Mesendoderm (in vitro differentiated cells): ENCODE results near the gene WSB1.

Source experiments
- DNase-seq: peaks from one replicate; pipeline ENCODE4 v3.0.0; 2013
- H2AK5ac ChIP-seq: 2 replicates; pipeline ENCODE4 v1.6.1; 2013; ENCODE audit warnings: low read length, inconsistent platforms
- H2BK120ac ChIP-seq: 2 replicates; pipeline ENCODE4 v1.6.1; 2013; ENCODE audit warnings: low read depth, mild to moderate bottlenecking, low read length, moderate library complexity, mixed read lengths
- H2BK15ac ChIP-seq: replicated peaks from 2 replicates; pipeline ENCODE4 v1.6.1; 2013; ENCODE audit warnings: low read depth, mild to moderate bottlenecking, moderate library complexity
- H2BK5ac ChIP-seq: 2 replicates; pipeline ENCODE4 v1.6.1; 2013; ENCODE audit warnings: low read length, inconsistent platforms
- H3K18ac ChIP-seq: 2 replicates; pipeline ENCODE4 v1.6.1; 2013; ENCODE audit warnings: mild to moderate bottlenecking, low read length, mixed read lengths
- H3K23ac ChIP-seq: one replicate; pipeline ENCODE4 v1.6.1; 2013; ENCODE audit warnings: low read length
- H3K27ac ChIP-seq: 2 replicates; pipeline ENCODE4 v1.5.1; 2013; ENCODE audit warnings: low read depth, mild to moderate bottlenecking, inconsistent platforms, low read length, moderate library complexity
- H3K27me3 ChIP-seq: 2 replicates; pipeline ENCODE4 v1.6.1; 2013; ENCODE audit warnings: low read length, control low read depth, mild to moderate bottlenecking, inconsistent platforms; ENCODE audit not compliant: insufficient read depth, poor library complexity
- H3K36me3 ChIP-seq: 2 replicates; pipeline ENCODE4 v1.6.1; 2013; ENCODE audit warnings: low read length, inconsistent platforms; ENCODE audit not compliant: control insufficient read depth, insufficient read depth
- H3K4ac ChIP-seq: one replicate; pipeline ENCODE4 v1.6.1; 2013; ENCODE audit warnings: low read depth, mild to moderate bottlenecking, low read length, moderate library complexity
- H3K4me1 ChIP-seq: 2 replicates; pipeline ENCODE4 v1.6.1; 2013; ENCODE audit warnings: low read depth, low read length, inconsistent platforms; ENCODE audit not compliant: control insufficient read depth
- H3K4me2 ChIP-seq: 2 replicates; pipeline ENCODE4 v1.6.1; 2013; ENCODE audit warnings: low read length
- H3K4me3 ChIP-seq: 2 replicates; pipeline ENCODE4 v1.5.1; 2013; ENCODE audit warnings: mild to moderate bottlenecking, low read length
- H3K56ac ChIP-seq: one replicate; pipeline ENCODE4 v1.6.1; 2013; ENCODE audit warnings: low read length
- H3K79me1 ChIP-seq: 2 replicates; pipeline ENCODE4 v1.6.1; 2013; ENCODE audit warnings: low read length, inconsistent platforms
- H3K79me2 ChIP-seq: 2 replicates; pipeline ENCODE4 v1.6.1; 2013; ENCODE audit warnings: mild to moderate bottlenecking, low read length; ENCODE audit not compliant: control insufficient read depth, insufficient read depth
- H3K9ac ChIP-seq: 2 replicates; pipeline ENCODE4 v1.6.1; 2013; ENCODE audit warnings: low read length, inconsistent platforms
- H4K5ac ChIP-seq: one replicate; pipeline ENCODE4 v1.6.1; 2013; ENCODE audit warnings: low read length
- H4K8ac ChIP-seq: one replicate; pipeline ENCODE4 v1.6.1; 2013; ENCODE audit warnings: low read depth, mild to moderate bottlenecking, control low read depth, low read length, moderate library complexity
- WGBS: extraction: QIAGEN DNeasy Blood & Tissue Kit; methylation state at CpG from one replicate; pipeline ENCODE4 v1.1.7; 2013; ENCODE audit warnings: low lambda C conversion rate, missing lambda C conversion rate; ENCODE audit not compliant: insufficient coverage; ENCODE audit errors: extremely low coverage; 5-methylcytosine and 5-hydroxymethylcytosine counted together

WSB1 gene

DNA sequence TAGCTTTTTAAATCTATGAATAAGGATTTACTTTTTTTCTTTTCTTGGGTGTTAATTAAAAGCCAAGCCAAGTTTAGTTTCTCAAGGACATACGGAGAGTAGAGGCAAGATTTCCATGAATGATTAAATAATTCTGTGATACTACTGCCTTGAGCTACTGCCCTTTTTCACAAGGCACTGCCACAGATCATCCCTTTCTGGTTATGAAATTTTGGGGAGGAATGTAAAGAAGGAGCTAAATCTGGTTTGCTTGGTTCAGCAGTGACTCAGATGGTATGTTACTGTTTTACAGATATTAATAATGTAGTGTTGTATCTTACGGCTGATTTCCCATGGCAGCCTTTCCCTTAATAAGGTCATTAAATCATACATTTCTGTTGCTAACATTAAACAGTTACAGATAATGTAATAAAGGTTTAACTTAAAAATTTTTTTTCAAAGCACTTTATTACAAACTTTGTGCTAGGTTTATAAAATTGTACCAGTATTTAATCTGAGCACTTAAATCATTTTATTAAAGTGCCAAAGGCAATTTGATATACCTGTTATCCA is 2.6 kb downstream of the WSB1 start:
- no peak overlapping the region for H3K18ac ChIP-seq
- H3K27ac ChIP-seq, result no peak overlapping the region
- H3K79me2 ChIP-seq, result peaks cover 60% of the 10 kb centered on the region
- no peak overlapping the region for H2AK5ac ChIP-seq
- DNase-seq, result no peak
- H3K23ac ChIP-seq, result no peak overlapping the region
- peak overlapping the region; percentile 40 for H3K56ac ChIP-seq
- H3K36me3 ChIP-seq, result no peaks in the 10 kb centered on the region
- no peak overlapping the region for H2BK15ac ChIP-seq
- H3K4ac ChIP-seq, result no peak overlapping the region
- peaks cover 5% of the 10 kb centered on the region for H3K79me1 ChIP-seq
- H2BK120ac ChIP-seq, result no peak overlapping the region
- peak overlapping the region; percentile 4 for H3K4me2 ChIP-seq
- H4K5ac ChIP-seq, result no peak overlapping the region
- H3K4me3 ChIP-seq, result no peak overlapping the region
- peaks cover 2% of the 10 kb centered on the region for H3K4me1 ChIP-seq
- H4K8ac ChIP-seq, result no peak overlapping the region
- no peaks in the 10 kb centered on the region for H3K27me3 ChIP-seq
- WGBS, result no CpG with 5 or more reads among the region's 2 CpGs
- H2BK5ac ChIP-seq, result no peak overlapping the region
- H3K9ac ChIP-seq, result peak overlapping the region; percentile 25

DNA sequence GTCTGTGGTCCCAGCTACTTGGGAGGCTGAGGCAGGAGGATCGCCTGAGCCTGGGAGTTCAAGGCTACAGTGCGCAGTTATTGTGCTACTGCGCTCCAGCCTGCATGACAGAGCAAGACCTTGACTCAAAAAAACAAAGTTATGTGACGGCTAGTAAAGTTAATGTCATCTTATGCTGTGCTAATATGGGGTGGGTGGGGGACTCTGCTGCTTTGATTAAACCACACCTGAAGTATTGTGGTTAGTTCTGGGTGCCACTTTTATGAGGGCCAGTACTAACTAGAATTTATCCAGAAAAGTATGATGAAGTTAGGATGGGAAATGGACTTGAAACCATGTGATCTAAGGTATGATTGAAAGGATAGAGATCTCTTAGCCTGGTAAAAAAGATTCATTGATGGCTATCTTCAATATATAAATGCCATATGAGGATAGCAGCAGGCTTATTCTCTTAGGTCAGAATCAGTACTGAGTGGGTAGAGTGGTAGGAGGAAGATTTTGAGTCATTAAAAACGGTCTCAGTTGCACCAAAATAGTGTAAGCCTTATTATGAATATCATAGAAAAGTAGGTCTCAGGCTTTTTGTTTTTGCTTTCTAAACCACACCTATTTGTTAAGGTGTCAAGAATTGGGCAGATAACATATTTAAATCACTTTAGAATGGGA is 5.6 kb downstream of the WSB1 start:
- Histone ChIP-seq H3K4ac (no peak overlapping the region), H3K79me1 (peaks cover 7% of the 10 kb centered on the region), H3K23ac (no peak overlapping the region), H3K27me3 (no peaks in the 10 kb centered on the region), H2BK15ac (no peak overlapping the region), H3K4me2 (no peak overlapping the region), H3K79me2 (peaks cover 72% of the 10 kb centered on the region), H3K18ac (no peak overlapping the region), H2BK5ac (no peak overlapping the region), H2AK5ac (no peak overlapping the region), H3K36me3 (no peaks in the 10 kb centered on the region), H3K9ac (no peak overlapping the region), H3K4me3 (no peak overlapping the region), H2BK120ac (no peak overlapping the region), H3K27ac (no peak overlapping the region), H3K56ac (no peak overlapping the region), H3K4me1 (peaks cover 2% of the 10 kb centered on the region), H4K5ac (no peak overlapping the region), H4K8ac (no peak overlapping the region)
- no CpG with 5 or more reads among the region's 5 CpGs for WGBS
- DNase-seq, result no peak

DNA sequence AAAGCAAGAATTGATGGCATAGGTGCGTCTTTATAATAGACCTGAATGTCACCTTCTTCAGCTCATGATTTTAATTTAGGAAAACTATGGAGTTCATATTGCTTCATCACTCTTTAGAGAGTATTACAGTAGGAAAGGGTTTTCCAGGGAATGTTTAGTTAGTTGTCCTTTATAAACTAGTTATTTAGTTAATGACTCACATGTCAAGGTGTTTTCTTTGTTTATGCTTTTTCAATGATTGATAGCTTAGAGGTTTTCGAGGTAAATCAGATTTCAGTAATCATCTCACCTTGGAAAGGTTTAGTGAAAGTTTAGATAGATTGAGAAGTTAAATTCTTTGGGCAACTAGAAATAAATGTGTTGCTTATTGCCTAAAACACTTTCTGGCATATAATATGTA is 9.8 kb downstream of the WSB1 start:
- no peak overlapping the region for H3K27ac ChIP-seq
- H3K56ac ChIP-seq, result no peak overlapping the region
- no peak for DNase-seq
- H2AK5ac ChIP-seq, result no peak overlapping the region
- no peak overlapping the region for H4K5ac ChIP-seq
- no peak overlapping the region for H3K23ac ChIP-seq
- no CpG with 5 or more reads among the region's 2 CpGs for WGBS
- H2BK15ac ChIP-seq, result no peak overlapping the region
- H2BK120ac ChIP-seq, result no peak overlapping the region
- no peak overlapping the region for H2BK5ac ChIP-seq
- H3K4me2 ChIP-seq, result no peak overlapping the region
- H3K18ac ChIP-seq, result no peak overlapping the region
- H3K4me1 ChIP-seq, result no peaks in the 10 kb centered on the region
- H3K4ac ChIP-seq, result no peak overlapping the region
- no peaks in the 10 kb centered on the region for H3K27me3 ChIP-seq
- H3K79me1 ChIP-seq, result peaks cover 9% of the 10 kb centered on the region
- H3K36me3 ChIP-seq, result peaks cover 7% of the 10 kb centered on the region
- H3K4me3 ChIP-seq, result no peak overlapping the region
- H3K9ac ChIP-seq, result no peak overlapping the region
- no peak overlapping the region for H4K8ac ChIP-seq
- peaks cover 43% of the 10 kb centered on the region for H3K79me2 ChIP-seq

DNA sequence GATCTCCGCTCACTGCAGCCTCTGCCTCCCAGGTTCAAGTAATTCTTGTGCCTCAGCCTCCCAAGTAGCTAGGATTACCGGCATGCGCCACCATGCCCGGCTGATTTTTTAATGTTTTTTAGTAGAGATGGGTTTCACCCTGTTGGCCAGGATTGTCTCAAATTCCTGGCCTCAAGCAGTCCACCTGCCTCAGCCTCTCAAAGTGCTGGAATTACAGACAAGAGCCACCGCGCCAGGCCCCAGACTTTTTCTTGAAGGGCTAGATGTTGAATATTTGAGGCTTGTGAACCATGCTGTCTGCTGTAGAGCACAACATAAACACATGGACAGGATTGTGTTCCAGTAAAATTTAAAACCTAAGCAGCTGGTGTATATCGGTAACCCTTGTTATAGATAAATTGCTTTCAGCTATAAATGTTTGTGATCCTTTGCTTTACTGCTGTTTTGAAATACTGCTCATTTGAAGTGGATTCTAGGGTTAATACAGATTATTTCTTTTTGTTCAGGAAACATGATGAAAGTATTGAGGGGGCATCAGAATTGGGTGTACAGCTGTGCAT is 12.4 kb downstream of the WSB1 start:
- no peak overlapping the region for H4K8ac ChIP-seq
- H2BK15ac ChIP-seq, result no peak overlapping the region
- no peaks in the 10 kb centered on the region for H3K4me1 ChIP-seq
- H2AK5ac ChIP-seq, result no peak overlapping the region
- peaks cover 23% of the 10 kb centered on the region for H3K79me2 ChIP-seq
- no CpG with 5 or more reads among the region's 7 CpGs for WGBS
- no peak for DNase-seq
- no peak overlapping the region for H3K23ac ChIP-seq
- H3K4me2 ChIP-seq, result no peak overlapping the region
- H2BK120ac ChIP-seq, result no peak overlapping the region
- no peak overlapping the region for H4K5ac ChIP-seq
- H3K36me3 ChIP-seq, result peaks cover 9% of the 10 kb centered on the region
- H2BK5ac ChIP-seq, result no peak overlapping the region
- peaks cover 7% of the 10 kb centered on the region for H3K79me1 ChIP-seq
- H3K4me3 ChIP-seq, result no peak overlapping the region
- H3K9ac ChIP-seq, result no peak overlapping the region
- no peak overlapping the region for H3K27ac ChIP-seq
- no peak overlapping the region for H3K4ac ChIP-seq
- no peak overlapping the region for H3K18ac ChIP-seq
- no peaks in the 10 kb centered on the region for H3K27me3 ChIP-seq
- no peak overlapping the region for H3K56ac ChIP-seq

DNA sequence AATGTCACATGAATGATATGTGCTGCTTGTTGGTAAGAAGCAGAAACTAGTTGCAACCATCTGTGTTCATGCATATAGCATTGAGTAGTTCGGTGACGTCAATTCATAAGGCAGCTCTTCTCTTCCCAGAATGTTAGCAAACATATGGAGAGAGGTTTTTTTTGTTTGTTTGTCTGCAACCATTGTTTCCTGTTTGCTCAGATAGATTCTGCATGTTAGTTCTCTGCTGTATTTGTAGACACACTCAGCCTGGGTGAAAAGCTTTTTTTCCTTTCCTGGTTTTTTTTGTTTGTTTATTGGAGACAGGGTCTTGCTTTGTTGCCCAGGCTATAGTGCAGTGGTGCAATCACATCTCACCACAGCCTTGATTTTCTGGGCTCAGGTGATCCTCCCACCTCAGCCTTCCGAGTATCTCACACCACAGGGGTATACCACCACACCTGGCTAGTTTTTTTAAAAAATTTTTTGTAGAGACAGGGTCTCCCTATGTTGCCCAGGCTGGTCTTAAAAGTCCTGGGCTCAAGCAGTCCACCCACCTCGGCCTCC is 16.7 kb downstream of the WSB1 start:
- no peaks in the 10 kb centered on the region for H3K4me1 ChIP-seq
- H3K79me2 ChIP-seq, result peaks cover 6% of the 10 kb centered on the region
- H3K18ac ChIP-seq, result no peak overlapping the region
- H2BK15ac ChIP-seq, result no peak overlapping the region
- H3K4me3 ChIP-seq, result no peak overlapping the region
- DNase-seq, result no peak
- no CpG with 5 or more reads among the region's 4 CpGs for WGBS
- H3K79me1 ChIP-seq, result peaks cover 3% of the 10 kb centered on the region
- peaks cover 9% of the 10 kb centered on the region for H3K36me3 ChIP-seq
- no peak overlapping the region for H2AK5ac ChIP-seq
- H3K27me3 ChIP-seq, result no peaks in the 10 kb centered on the region
- no peak overlapping the region for H4K8ac ChIP-seq
- no peak overlapping the region for H3K56ac ChIP-seq
- H2BK5ac ChIP-seq, result no peak overlapping the region
- no peak overlapping the region for H2BK120ac ChIP-seq
- H3K4me2 ChIP-seq, result no peak overlapping the region
- H3K27ac ChIP-seq, result no peak overlapping the region
- H4K5ac ChIP-seq, result no peak overlapping the region
- no peak overlapping the region for H3K4ac ChIP-seq
- H3K9ac ChIP-seq, result no peak overlapping the region
- no peak overlapping the region for H3K23ac ChIP-seq
